GM12878 (cell line): ENCODE measurements around the gene UGGT2. TPM values are rescaled to one million over a fixed set of nuclear protein-coding genes. Genes with fewer than 3 reads are reported as not detected.

Experiments
- ATAC-seq: fragments of 200-7000 bp; cut with Tn5 transposase; 3 replicates; pipeline ENCODE4 v1.9.1; 2020; ENCODE audit warnings: mild to moderate bottlenecking, moderate library complexity
- BruUV-seq: library from RNA; stranded (reverse); fragments of 400-500 nt; replicated peaks from 2 replicates; lab custom pipeline; 2021; lab: Mats Ljungman, UMichigan
- CTCF ChIA-PET: fragments of 300-600 bp; sonication (Branson Sonifier 250); formaldehyde crosslinking; extraction: SDS; loops from one replicate; lab custom pipeline; 2021; ENCODE audit warnings: inconsistent platforms; lab: Yijun Ruan, JAX
- POLR2A ChIA-PET: fragments of 350-600 bp; formaldehyde crosslinking; extraction: SDS; loops from one replicate; lab custom pipeline; 2021; ENCODE audit warnings: inconsistent platforms; lab: Charles Lee
- RAD21 ChIA-PET: fragments of 300-600 bp; sonication (Branson Sonifier 250); formaldehyde crosslinking; loops from one replicate; lab custom pipeline; 2023; ENCODE audit warnings: antibody characterized with exemption; ENCODE audit not compliant: unreplicated experiment; lab: Charles Lee
- SMC1A ChIA-PET: fragments of 300-600 bp; sonication (Branson Sonifier 250); formaldehyde crosslinking; loops from one replicate; lab custom pipeline; 2023; ENCODE audit not compliant: unreplicated experiment, uncharacterized antibody; lab: Charles Lee
- DNase-seq: peaks from one replicate; pipeline ENCODE4 v3.0.0-alpha.2; 2011; ENCODE audit warnings: low read depth, low spot score
- FAIRE-seq: peaks from 3 replicates; lab custom pipeline; 2011; peaks lifted over from hg19 to GRCh38; lab: Jason Lieb, UNC
- H2AFZ ChIP-seq: 2 replicates; pipeline ENCODE4 v1.6.0; 2011; ENCODE audit warnings: low read depth, low read length, control low read depth; ENCODE audit not compliant: control insufficient read depth
- H3K27ac ChIP-seq: 2 replicates; pipeline ENCODE4 v1.5.1; 2011; ENCODE audit warnings: control low read depth; ENCODE audit not compliant: control insufficient read depth, insufficient read depth
- H3K27me3 ChIP-seq, 2 experiments: replicated peaks in 1 of 2; 2 replicates each; pipeline versions ENCODE4 v1.6.0 to v1.6.1; 2011; ENCODE audit warnings: low read length in 1 of 2; ENCODE audit not compliant: control insufficient read depth in 2 of 2, insufficient read depth in 2 of 2
- H3K36me3 ChIP-seq, 2 experiments: 2 replicates each; pipeline ENCODE4 v1.5.1; 2011; ENCODE audit warnings: low read length in 1 of 2; ENCODE audit not compliant: control insufficient read depth in 2 of 2, insufficient read depth in 2 of 2
- H3K4me1 ChIP-seq: 2 replicates; pipeline ENCODE4 v1.6.1; 2011; ENCODE audit warnings: mild to moderate bottlenecking, low read length, moderate library complexity, mixed read lengths; ENCODE audit not compliant: control insufficient read depth, insufficient read depth
- H3K4me2 ChIP-seq: 2 replicates; pipeline ENCODE4 v1.6.0; 2011; ENCODE audit warnings: control low read depth; ENCODE audit not compliant: control insufficient read depth, insufficient read depth
- H3K4me3 ChIP-seq: fragments of 200-600 bp; sonication (generic); 2 replicates; pipeline ENCODE4 v1.5.1; 2016
- H3K79me2 ChIP-seq: 2 replicates; pipeline ENCODE4 v1.6.0; 2011; ENCODE audit warnings: low read length; ENCODE audit not compliant: control insufficient read depth, insufficient read depth
- H3K9ac ChIP-seq: 2 replicates; pipeline ENCODE4 v1.8.0; 2011; ENCODE audit warnings: low read length, control low read depth, mixed read lengths; ENCODE audit not compliant: control insufficient read depth, insufficient read depth
- H3K9me3 ChIP-seq: replicated peaks from 3 replicates; pipeline ENCODE4 v1.5.1; 2011; ENCODE audit warnings: mild to moderate bottlenecking, low read length; ENCODE audit not compliant: control insufficient read depth, insufficient read depth
- H4K20me1 ChIP-seq: 2 replicates; pipeline ENCODE4 v1.6.0; 2011; ENCODE audit not compliant: control insufficient read depth, insufficient read depth
- ATF2 ChIP-seq: IDR thresholded peaks from 2 replicates; pipeline ENCODE4 v1.6.1; 2012; ENCODE audit warnings: low read length, inconsistent platforms
- CBX3 ChIP-seq: fragments of 200-600 bp; sonication (generic); IDR thresholded peaks from 2 replicates; pipeline ENCODE4 v1.6.1; 2016; ENCODE audit warnings: low read depth, borderline replicate concordance
- CHD2 ChIP-seq: IDR thresholded peaks from 2 replicates; pipeline ENCODE4 v1.6.1; 2011; ENCODE audit warnings: low read depth, low read length, improper control_type of control experiment, borderline replicate concordance
- IKZF2 ChIP-seq, 2 experiments: fragments of 450-650 bp; IDR thresholded peaks; 2 replicates each; pipeline ENCODE4 v1.6.1; 2017; ENCODE audit warnings: mild to moderate bottlenecking in 2 of 2, moderate library complexity in 2 of 2
- MYC ChIP-seq: IDR thresholded peaks from 2 replicates; pipeline ENCODE4 v1.6.1; 2011; ENCODE audit warnings: mild to moderate bottlenecking, low read length, moderate library complexity, inconsistent platforms; ENCODE audit not compliant: insufficient read depth, insufficient replicate concordance, insufficient read length, severe bottlenecking
- NKRF ChIP-seq: fragments of 450-650 bp; conservative IDR thresholded peaks from 2 replicates; pipeline ENCODE4 v1.6.1; 2017; ENCODE audit warnings: mild to moderate bottlenecking, moderate library complexity
- NR2C1 ChIP-seq: fragments of 450-650 bp; IDR thresholded peaks from 2 replicates; pipeline ENCODE4 v1.6.1; 2017; ENCODE audit warnings: antibody characterized with exemption, mild to moderate bottlenecking, moderate library complexity
- NR2F1 ChIP-seq: fragments of 450-650 bp; conservative IDR thresholded peaks from 2 replicates; pipeline ENCODE4 v1.6.1; 2017; ENCODE audit warnings: mild to moderate bottlenecking
- RELA ChIP-seq: fragments of 450-650 bp; IDR thresholded peaks from 2 replicates; pipeline ENCODE4 v1.8.0; 2014; ENCODE audit warnings: borderline replicate concordance; ENCODE audit not compliant: partially characterized antibody
- SIX5 ChIP-seq: IDR thresholded peaks from 2 replicates; pipeline ENCODE4 v1.6.1; 2011; ENCODE audit warnings: mild to moderate bottlenecking, low read depth, low read length, moderate library complexity; ENCODE audit not compliant: severe bottlenecking
- WGBS: methylation state at CpG from one replicate; pipeline ENCODE4 v1.1.6; 2016; ENCODE audit warnings: low lambda C conversion rate; ENCODE audit not compliant: insufficient replicate concordance, insufficient coverage; ENCODE audit errors: missing lambda C conversion rate; 5-methylcytosine and 5-hydroxymethylcytosine counted together
- in situ Hi-C: fragments of 300-500 bp; cut with MboI; formaldehyde crosslinking; loops from 9 replicates; pipeline ENCODE4 v1.14.3; 2018; ENCODE audit warnings: mixed read lengths
- intact Hi-C: fragments of 100-400 bp; cut with micrococcal nuclease; formaldehyde crosslinking; loops from one replicate; pipeline ENCODE4 v1.14.2; 2022; ENCODE audit not compliant: unreplicated experiment
- polyA plus RNA-seq, 11 experiments: library from polyadenylated mRNA; depleted of rRNA in 4 of 11; unstranded in 6 of 11; stranded (reverse) in 5 of 11; fragments of >200 nt; fragmentation: Nextera tagmentation in 4 of 11; fragmentation: Illumina TruSeq in 1 of 11; extraction: Ambion mirVana in 4 of 11; extraction: Trizol in 1 of 11; gene quantifications; 1 replicate in 1 of 11; 2 replicates in 10 of 11; pipeline versions ENCODE4 v1.2.1 to v1.2.3, GENCODE V29; 2011 to 2016; ENCODE audit warnings: inconsistent platforms in 2 of 11, missing spikeins in 2 of 11, low read depth in 1 of 11
- total RNA-seq, 4 experiments: library from RNA; depleted of rRNA in 3 of 4; stranded (reverse); fragments of >200 nt in 3 of 4; fragmentation: Illumina TruSeq in 1 of 4; extraction: Trizol in 1 of 4; gene quantifications; 2 replicates each; pipeline versions ENCODE4 v1.2.1 to v1.2.3, GENCODE V29; 2013 to 2021

Gene UGGT2
- total and polyA plus RNA-seq, 10 of the 15 experiments (the other 5 are each of a cell fraction or from before 2014, with no cell fraction given): 4.9 to 29.0 (median 17.3) TPM

- Histone ChIP-seq H3K79me2 (no peaks in the 10 kb centered on the region), H3K4me1 (no peaks in the 10 kb centered on the region), H3K36me3 (peaks cover 0 to 4% of the 10 kb centered on the region in 2 experiments; a peak in 1 of 4 replicates), H3K9me3 (peaks cover 3% of the 10 kb centered on the region; the same call in 2 of the 3 replicates), H3K9ac (no peak overlapping the region), H2AFZ (no peak overlapping the region), H3K27me3 (no peaks in the 10 kb centered on the region), H4K20me1 (no peaks in the 10 kb centered on the region), H3K4me2 (no peak overlapping the region), H3K4me3 (no peak overlapping the region), H3K27ac (no peak overlapping the region)
- ChIA-PET POLR2A (no interaction called here), SMC1A (interaction anchor here (1.0 to 1.4 kb wide), 2 partner anchors 33 to 69 kb away, joined by 3 read pairs; no protein-coding TSS in a partner anchor), RAD21 (interaction anchor here (1.0 kb wide), 1 partner anchor 18 kb away, joined by 3 read pairs; no protein-coding TSS in a partner anchor), CTCF (interaction anchor here (1.4 kb wide), 1 partner anchor 279 kb away, joined by 3 read pairs; no protein-coding TSS in a partner anchor)
- in situ Hi-C loops: no loop called here
- 53% methylated on average over 1 of the region's 1 CpG for WGBS
- TF ChIP-seq IKZF2 (IDR thresholded peaks at IDR 0.05): no peak
- no peak for TF ChIP-seq CBX3
- TF ChIP-seq RELA: no peak
- TF ChIP-seq NR2C1: no peak
- no peak for TF ChIP-seq MYC
- no peak for TF ChIP-seq NR2F1
- TF ChIP-seq ATF2: no peak
- no peak for TF ChIP-seq CHD2
- no peak for TF ChIP-seq SIX5
- TF ChIP-seq NKRF: no peak
- no TSS peak for BruUV-seq
- ATAC-seq (no peak), FAIRE-seq (no peak), DNase-seq (no peak)
- intact Hi-C loops: no loop called here
Measured at GRCh38 chr13:95902741-95903140, 150.5 kb downstream of the UGGT2 start.
